BJ (cell line): ENCODE data around the gene MKNK1. TPM values are rescaled to one million over a fixed set of nuclear protein-coding genes. Genes with fewer than 3 reads are reported as not detected.

Experiments
- CTCF ChIA-PET: fragments of 350-600 bp; formaldehyde crosslinking; extraction: SDS; loops from one replicate; lab custom pipeline; 2021; ENCODE audit warnings: antibody characterized with exemption, inconsistent platforms; lab: Yijun Ruan, JAX
- POLR2A ChIA-PET: fragments of 300-600 bp; sonication (Branson Sonifier 250); formaldehyde crosslinking; extraction: SDS; loops from one replicate; lab custom pipeline; 2021; ENCODE audit warnings: antibody characterized with exemption; lab: Charles Lee
- DNase-seq: peaks from one replicate; pipeline ENCODE4 v3.0.0-alpha.2; 2011; ENCODE audit warnings: low read depth
- H3K27me3 ChIP-seq: 2 replicates; pipeline ENCODE4 v1.6.0; 2011; ENCODE audit warnings: low read length; ENCODE audit not compliant: control insufficient read depth, insufficient read depth
- H3K36me3 ChIP-seq: 2 replicates; pipeline ENCODE4 v1.5.1; 2011; ENCODE audit warnings: low read length; ENCODE audit not compliant: control insufficient read depth, insufficient read depth
- H3K4me3 ChIP-seq: 2 replicates; pipeline ENCODE4 v1.5.1; 2011; ENCODE audit warnings: low read depth, mild to moderate bottlenecking, control low read depth, low read length
- CTCF ChIP-seq: IDR thresholded peaks from 2 replicates; pipeline ENCODE4 v1.5.1; 2011; ENCODE audit warnings: low read depth, mild to moderate bottlenecking, control low read depth, inconsistent platforms, low read length, moderate library complexity; ENCODE audit not compliant: insufficient read depth
- polyA plus RNA-seq: library from polyadenylated mRNA; depleted of rRNA; stranded (reverse); fragments of >200 nt; gene quantifications from 2 replicates; pipeline ENCODE4 v1.2.3, GENCODE V29; 2011

The MKNK1 gene
- polyA plus RNA-seq, 1 experiment, result 30.1 TPM

DNA sequence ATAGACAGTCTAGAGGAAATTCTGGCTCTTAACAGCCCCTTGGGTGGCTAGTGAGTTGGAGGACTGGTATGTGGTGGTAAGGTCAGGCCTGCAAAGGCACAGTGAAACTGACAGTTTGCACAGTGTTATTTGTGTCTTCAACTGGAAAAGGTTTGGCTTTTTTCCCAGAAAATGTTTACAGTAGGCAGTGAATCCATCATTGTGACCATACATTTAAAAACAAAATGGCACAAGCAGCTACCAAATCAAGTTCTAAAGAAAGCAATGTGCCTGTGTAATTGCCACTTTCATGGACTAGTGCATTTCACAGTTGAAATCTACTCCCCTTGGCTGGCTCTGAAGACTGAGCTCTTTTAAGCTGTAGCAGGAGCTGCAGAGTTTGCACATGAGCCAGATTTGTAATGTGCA lies 39.3 kb upstream of the MKNK1 start:
- POLR2A ChIA-PET, result interaction anchor here (0.6 to 1.4 kb wide), 4 partner anchors 10 to 899 kb away, joined by 3 to 5 read pairs (median 4); no protein-coding TSS in a partner anchor

GRCh38 chr1:46642115-46642680 lies 38.1 kb upstream of the MKNK1 start:
- no peak for DNase-seq
- no peak overlapping the region for H3K4me3 ChIP-seq
- no peak for TF ChIP-seq CTCF
- no peaks in the 10 kb centered on the region for H3K36me3 ChIP-seq
- POLR2A ChIA-PET, result no interaction called here
- H3K27me3 ChIP-seq, result no peaks in the 10 kb centered on the region
- CTCF ChIA-PET, result interaction anchor here (1.1 kb wide), 1 partner anchor 38 kb away, joined by 3 read pairs; the partner anchor contains the start of gene MKNK1

More for the DNA sequence above, 39.3 kb upstream of the MKNK1 start:
- DNase-seq, result peak; percentile 59
- no peaks in the 10 kb centered on the region for H3K36me3 ChIP-seq
- no peak for TF ChIP-seq CTCF
- no peaks in the 10 kb centered on the region for H3K27me3 ChIP-seq
- H3K4me3 ChIP-seq, result no peak overlapping the region
- CTCF ChIA-PET, result interaction anchor here (0.6 to 1.2 kb wide), 3 partner anchors 10 to 196 kb away, joined by 3 to 5 read pairs (median 3); no protein-coding TSS in a partner anchor

- DNase-seq, result no peak
- TF ChIP-seq CTCF, result no peak
- CTCF ChIA-PET, result no interaction called here
Measured at GRCh38 chr1:46639547-46639946, 35.5 kb upstream of the MKNK1 start.

GRCh38 chr1:46638921-46639320 lies 34.9 kb upstream of the MKNK1 start:
- DNase-seq, result no peak
- CTCF ChIA-PET, result no interaction called here
- no peak for TF ChIP-seq CTCF
- no peaks in the 10 kb centered on the region for H3K27me3 ChIP-seq
- peaks cover 12% of the 10 kb centered on the region for H3K36me3 ChIP-seq
- no peak overlapping the region for H3K4me3 ChIP-seq
- POLR2A ChIA-PET, result no interaction called here

More at GRCh38 chr1:46639547-46639946, 35.5 kb upstream of the MKNK1 start:
- Histone ChIP-seq H3K27me3 (no peaks in the 10 kb centered on the region), H3K36me3 (peaks cover 10% of the 10 kb centered on the region), H3K4me3 (no peak overlapping the region)
- POLR2A ChIA-PET, result no interaction called here

- ChIA-PET CTCF (no interaction called here), POLR2A (no interaction called here)
- Histone ChIP-seq H3K36me3 (peaks cover 13% of the 10 kb centered on the region), H3K27me3 (no peaks in the 10 kb centered on the region), H3K4me3 (no peak overlapping the region)
- TF ChIP-seq CTCF, result no peak
- DNase-seq, result no peak
Measured at GRCh38 chr1:46637444-46638083, 33.5 kb upstream of the MKNK1 start.
